Measurements from ENCODE around the gene GPR82. TPM values are rescaled to one million over a fixed set of nuclear protein-coding genes. Genes with fewer than 3 reads are reported as not detected.
"Not testable (repeated sequence)": the region's sequence is repeated elsewhere in the genome, so short reads cannot be mapped to it uniquely, and the experiment has no call there.

The GPR82 gene
- polyA plus RNA-seq, 10 donors = 0.05 to 0.41 (median 0.08) TPM; not detected in 2

DNA sequence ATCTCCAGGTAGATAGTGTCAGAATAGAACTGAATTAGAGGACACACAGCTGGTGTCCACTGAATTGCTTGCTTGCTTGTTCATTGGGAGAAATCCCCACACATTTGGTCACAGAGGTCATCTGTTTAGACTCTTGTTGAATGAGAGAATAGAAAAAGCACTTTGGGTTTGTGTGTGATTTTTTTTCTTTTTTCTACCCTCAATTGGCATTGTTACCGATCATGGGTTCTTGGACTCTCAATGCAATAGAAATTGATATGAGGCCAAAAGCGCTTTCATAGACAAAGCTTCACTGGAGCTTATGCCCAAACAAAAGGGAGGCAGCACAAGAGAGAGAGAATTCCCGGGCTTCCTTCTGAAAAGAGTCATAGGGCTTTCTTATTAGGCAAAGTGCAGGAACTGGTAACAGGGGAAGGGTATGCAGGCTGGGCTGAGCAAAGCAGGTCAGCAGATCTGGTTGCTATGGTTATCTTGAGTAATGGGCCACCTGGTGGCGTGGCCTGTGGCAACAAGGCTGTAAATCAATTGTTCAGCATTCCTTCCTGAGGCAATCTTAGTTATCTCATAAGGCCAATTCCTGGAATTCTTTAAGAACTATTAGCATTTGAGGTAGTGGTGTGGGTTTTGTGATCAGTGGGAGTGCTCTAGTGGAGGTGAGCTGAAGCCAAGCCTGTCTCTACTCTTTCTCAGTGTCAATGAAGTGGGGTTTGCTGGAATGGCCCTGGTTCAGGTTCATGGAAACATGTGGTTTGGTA, 5.3 kb upstream of the GPR82 start:
- DNase-seq = no peak

DNA sequence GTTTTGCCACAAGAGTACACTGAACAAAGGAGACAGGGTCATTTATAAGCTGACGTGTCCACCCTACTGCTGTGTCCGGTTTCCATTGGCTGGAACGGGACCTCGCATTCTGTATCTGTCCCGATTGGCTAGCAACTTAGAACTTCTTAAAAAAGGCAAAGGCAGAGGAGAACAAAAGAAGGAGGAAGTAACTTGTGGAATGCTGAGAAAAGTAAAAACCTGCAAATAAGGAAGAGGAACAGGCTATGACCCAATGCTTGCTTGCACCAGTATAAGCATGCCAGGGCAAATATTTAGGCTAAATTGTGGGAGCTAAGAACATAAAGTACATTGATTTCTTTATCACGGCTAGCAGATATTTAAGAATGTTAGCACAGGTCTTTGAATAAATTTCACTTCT, 4.4 kb upstream of the GPR82 start:
- DNase-seq = not testable (repeated sequence)

DNA sequence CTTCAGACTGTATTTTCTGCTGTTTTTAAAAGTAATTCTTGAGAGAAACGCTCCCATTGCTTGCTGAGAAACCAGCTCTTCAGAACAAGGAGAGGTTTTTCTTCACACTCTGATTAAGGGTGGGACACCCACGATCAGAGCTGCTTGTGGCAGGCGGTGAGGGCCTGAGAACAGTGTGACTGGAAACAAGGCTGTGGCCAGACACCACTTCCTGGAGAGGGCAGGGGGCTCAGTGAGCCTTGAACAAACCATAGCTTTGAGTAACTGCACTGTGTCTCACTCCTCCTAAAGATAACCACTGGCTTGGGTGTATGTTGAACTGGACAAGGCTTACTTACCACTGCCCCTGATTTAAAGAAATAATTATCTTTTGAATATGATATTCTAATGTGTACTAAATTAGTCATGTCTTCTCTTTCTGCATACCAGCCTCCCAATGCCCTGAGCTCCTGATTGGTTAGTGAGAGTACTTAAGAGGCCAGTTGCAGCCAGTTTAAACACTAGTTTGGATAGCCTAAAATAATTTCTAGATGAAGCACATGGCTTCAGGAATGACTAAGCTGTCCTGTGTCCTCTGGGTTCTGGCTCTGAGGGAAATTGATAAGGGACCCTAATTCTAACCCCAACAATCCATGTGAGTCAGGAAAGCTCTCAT, 3.7 kb upstream of the GPR82 start:
- DNase-seq = no peak

DNA sequence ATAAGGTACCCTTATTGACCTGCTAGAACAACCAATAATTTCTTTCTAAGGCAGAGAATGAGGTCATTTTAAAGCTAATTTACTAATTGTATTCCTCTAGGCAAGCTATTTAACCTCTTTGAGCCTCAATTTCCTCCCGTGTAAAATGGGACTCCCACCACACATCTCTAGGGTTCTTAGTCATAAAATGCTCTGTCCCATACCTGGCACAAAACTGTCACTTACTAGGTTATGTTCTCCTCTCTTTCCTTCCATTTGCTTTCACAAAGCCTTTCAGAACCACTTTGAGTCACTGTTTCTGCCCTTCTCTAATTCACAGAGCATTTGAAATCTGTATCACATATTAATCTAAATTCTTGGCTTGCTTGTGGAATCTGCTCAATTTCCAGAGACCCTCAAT, 2.4 kb upstream of the GPR82 start:
- no peak for DNase-seq

DNA sequence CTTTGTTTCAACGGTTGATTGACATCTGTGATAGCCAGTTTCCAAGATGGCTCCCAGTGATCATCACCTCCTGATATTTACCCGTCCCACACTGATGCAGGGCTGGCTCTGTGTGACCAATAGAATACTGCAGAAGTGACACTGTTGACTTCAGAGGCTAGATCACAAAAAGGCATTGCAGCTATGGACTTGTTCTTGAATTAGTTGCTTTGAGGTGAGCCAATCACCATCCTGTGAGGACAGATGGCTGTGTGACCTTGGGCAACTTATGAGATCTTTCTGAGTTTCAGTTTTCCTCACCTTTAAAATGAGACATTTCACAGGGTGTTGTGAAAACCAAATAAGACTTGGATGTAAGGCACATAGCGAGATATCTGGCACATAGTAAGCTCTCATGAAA, 1.8 kb upstream of the GPR82 start:
- no peak for DNase-seq

DNA sequence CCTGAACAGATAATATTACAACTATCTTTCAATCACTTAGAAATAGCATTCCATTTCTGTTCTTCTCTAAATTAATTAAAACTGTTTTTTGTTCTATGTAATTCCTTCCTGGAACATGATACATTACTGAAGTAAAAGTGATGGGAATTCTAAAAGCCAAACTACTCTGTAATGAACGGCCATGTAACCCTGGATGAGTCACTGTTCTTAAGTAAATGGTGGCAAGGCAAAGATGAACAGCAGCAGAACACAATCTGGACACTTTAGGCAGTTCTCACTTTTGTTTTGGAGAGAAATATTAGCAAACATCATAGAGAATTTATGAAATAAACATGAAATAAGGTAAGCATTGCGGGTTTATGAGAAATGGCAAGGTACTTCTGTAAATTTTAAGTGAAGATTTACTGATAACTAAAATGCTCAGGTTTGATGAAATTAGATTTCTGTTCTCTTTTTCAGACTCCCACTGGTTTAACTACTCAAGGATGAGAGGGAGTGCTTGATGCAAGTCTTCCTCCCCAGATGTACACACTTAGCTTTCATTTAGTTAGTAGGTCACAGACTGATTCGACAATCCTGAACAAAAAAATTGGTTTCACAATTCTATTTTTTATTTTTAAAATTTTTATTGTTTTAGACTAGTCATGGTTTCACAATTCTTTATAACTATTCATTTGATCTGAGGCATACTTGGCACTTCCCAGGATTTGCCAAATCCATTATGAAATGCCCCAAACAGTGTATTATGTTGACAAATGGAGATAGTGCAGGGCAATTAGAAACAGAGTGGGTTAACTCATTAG, 964 bp upstream of the GPR82 start:
- no peak for DNase-seq

DNA sequence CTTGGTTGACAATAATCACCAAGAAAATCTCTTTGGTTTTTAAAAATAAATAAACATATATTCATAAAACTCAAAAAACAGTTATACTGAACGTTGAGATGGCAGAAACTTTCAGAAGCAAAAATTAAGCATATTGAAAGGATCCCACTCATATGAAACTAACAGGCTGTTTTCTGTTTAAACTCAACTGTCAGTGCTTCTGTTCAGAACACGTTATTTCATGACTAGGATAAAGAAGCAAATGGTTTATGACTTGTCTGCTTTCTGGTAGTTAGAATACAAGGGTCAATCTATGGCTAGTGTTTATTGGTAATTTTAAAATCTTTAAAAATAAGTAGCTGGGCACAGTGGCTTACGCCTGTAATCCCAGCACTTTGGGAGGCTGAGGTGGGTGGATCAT, 4.1 kb downstream of the GPR82 start:
- DNase-seq = no peak

DNA sequence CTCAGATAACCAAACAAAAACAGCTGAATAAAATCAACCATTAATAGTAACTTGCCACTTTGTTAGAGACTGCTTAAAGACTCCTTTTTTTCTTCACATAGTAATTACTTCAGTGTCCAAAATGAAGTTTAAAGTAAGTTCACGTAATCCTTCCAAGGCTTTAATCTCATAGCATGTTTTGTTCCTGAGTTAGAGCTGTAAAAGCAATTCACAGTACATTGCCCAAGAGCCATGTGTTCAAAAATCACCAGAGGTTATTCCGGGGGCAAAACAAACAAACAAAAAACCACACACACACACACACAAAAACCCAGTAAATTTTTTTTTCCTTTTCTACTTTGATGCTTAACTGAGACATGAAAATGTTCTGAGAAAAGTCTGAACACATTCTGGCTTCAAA, 6.1 kb downstream of the GPR82 start:
- no peak for DNase-seq

DNA sequence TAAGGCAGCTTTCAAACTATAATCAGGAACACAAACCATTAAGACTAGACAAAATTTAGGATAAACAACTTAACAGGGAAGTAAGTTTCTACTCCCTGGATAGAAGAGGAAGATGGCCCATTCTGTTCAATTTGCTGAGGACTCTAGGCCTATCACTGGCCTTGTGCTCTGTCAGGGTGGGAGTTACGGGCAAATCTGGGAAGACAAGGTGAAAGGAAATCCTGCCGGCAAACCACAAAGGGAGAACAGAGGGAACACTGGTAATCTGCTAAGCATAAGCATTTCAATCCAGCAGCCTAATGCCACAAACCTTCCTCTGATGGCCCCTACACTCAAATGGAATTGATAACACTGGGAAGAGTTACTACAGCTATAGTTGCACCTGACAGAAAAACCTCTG, 8.3 kb downstream of the GPR82 start:
- DNase-seq = no peak

DNA sequence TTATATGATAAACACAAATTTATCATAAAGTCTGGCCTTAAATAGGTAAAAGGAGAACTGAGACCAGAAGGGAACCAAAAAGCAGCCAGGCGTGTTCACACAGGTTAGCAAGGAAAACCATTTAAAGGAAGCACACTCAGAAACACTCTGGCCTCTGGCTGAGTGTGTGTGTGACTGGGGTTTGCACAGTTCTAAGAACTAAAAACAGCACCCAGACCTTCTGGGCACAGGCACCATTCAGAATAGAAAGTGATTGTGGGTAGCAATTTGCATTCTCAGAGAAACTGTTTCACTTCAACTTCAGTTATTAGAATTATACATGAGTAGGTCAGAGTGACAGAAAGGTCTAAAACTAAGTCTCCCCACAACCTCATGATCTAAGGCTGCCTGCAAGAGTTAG, 10.0 kb downstream of the GPR82 start:
- DNase-seq = no peak

DNA sequence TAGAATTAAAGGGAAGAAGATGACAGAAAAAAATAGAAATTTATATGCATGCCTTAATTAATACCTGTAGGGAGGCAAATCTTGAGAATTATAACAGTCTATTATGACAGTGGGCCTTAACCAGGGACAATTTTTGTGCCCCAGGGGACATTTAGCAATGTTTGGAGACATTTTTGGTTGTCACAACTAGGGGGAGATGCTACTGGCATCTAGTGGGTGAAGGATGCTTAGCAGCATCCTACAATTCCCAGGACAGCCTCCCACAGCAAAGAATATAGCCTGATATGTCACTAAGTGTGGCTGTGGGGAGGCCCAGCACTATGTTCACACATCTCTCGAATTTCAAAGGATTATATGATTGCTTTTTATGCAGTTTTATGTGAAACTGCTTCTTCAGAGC, 10.5 kb downstream of the GPR82 start:
- peak in 2 of 3 donors; percentile 4 to 8 for DNase-seq

DNA sequence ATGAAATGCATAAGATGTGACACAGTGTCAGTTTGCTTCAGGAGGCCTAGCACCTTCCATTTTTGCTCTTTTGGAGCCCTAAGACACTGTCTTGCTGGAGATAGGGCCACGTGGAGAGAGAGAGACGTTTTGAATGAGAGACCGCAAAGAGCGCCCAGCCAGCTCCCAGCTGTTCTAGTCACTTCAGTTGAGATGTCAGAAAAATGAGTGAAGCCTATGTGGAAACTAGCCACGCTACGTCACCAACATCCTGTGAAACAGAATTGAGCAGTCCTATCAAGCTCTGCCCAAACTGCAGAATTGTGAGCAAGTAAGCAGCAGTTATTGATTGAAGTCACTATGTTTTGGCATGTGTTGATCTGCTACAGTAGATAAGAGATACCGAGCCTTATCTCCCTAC, 13.1 kb downstream of the GPR82 start:
- DNase-seq = peak in 1 of 3 donors; percentile 12

DNA sequence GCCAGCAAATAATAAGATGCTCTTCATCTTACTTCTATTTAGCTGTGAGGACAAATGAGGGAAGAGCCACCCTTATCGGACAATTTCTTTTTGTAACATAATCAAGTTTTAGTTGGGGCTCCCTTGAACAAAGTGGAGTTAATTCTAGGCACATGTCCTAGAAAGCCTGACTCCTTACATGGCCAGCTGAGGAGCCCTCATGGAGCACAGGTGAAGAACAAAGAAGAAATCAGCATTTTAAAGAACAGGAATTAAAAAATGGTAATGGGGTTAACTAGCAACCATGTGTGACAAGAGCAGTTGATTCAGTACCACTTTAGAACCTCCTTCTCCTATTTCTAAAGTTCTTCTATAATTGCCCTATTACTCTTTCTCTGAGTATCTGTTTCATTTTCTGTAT, 15.9 kb downstream of the GPR82 start:
- DNase-seq = no peak

DNA sequence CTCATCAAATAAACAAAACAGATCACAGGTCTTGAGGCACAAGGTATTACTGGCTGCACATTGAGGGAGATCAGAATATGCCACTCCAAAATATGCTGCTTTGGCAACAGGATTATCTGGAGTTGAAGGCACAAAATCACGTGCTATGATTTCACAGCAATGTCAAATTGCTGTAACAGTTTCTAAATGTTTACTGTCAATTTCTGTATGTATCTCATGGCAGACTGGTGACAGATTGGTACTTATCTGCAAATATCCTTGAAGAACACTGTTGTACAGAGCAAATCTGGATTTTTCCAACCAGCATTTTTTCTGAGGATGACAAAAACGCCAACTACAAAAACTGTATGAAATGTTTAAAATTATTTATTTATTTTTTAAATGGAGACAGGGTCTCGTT, 26.7 kb downstream of the GPR82 start:
- no peak for DNase-seq

DNA sequence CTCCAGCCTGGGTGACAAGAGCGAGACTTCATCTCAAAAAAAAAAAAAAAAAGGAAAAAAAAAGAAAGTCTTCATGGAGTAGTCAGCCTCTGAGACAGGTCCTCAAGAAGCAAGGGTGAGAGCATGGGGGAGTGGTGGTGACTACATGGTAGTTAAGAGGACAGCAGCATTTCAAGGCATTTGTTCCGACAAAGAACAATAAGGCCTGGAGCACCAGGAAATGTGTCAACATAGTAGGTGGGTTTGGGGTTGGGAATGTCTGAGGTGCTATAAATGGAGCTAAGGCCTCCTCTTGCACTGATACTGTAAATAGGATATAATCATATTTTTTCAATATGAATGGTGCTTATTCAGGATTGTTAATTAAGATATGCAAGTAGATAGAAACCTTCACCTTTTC, 34.4 kb downstream of the GPR82 start:
- DNase-seq = no peak

DNA sequence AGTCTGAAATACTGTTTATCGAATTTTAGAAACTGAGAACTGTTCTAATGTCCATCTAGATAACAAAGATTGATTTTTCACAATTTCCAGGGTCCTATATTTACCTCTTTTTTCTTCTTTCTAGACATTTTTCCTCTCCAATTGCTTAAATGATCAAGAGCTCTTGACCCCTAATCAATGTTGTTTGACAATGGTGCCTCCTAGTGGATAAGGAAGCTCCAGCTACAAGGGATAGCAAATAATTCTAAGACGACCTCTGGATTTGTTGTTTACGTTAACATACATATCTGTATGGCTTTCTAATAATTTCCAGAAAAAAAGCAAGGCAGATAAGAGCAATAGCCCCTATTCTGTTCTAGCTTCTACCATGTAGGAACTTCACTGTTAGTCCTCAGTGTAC, 35.8 kb downstream of the GPR82 start:
- peak in 2 of 3 donors; percentile 2 to 6 for DNase-seq

DNA sequence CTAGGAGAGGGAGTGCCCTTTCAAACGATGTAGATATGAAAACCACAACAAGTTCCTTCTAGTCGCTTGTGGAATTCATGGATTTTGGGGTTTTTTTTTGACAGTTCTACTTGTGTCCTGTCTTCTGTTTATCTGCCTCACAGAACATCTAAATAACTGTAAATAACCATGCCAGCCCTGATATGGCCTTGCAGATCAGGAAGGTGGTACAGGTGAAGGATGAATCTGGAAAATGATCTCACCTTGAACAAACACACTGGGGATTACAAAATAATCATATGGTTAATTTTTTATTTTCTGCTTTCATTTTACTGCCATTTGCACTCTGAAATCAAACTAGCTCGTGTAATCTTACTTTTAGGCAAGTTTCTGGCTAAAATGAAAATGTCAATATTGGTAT, 37.2 kb downstream of the GPR82 start:
- no peak for DNase-seq

DNA sequence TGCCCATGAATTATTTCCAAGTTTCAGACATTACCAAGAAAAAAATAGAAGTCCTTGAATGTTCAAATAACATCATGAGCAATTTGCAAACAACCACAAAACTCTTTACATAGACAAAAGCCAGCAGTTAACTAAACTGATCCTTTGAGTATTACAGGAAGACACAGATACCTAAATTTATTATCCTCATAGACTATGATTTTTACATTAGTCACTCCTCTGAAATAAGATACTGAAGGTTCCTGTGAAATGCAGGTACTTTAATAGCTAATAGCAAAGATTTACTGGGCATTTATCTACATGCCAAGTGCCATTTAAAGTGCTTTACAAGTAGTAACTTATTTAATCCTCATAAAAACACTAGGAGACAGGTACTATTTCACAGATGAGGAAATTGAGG, 37.7 kb downstream of the GPR82 start:
- DNase-seq = no peak

DNA sequence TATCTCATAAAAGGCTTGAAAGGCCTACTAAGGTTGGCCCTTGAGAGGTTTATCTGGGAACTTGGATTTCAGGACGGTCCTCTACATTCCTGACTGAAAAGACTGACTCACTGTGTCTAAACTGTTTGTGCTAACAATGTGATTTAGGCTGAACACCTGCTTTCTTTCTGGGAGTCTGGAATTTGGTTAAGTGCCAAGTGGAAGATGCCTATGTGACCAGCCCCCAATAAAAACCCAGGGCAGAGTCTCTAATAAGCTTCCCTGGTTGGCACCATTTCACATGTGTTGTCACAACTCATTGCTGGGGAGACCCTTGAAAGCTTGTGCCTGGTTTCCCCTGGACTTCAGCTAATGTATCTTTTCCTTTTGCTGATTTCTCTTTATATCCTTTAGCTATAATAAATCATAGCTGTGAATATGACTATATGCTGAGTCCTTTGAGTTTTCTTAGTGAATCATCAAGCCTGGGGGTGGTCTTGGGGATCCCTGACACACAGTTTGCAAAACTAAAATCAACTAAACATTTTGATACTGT, 55.1 kb downstream of the GPR82 start:
- DNase-seq = peak; percentile 10 to 32 (median 29)

Measured in muscle of back (tissue), 11 donors.